NCI-H1694 treated with DMSO at 0.1 percent for 48 hours (cell line): ENCODE data around the gene TXN.
"Not testable (repeated sequence)": the region's sequence is repeated elsewhere in the genome, so short reads cannot be mapped to it uniquely, and the experiment has no call there.

ENCODE experiments used
- DNase-seq: peaks from one replicate; lab custom pipeline; 2025; lab: John Stamatoyannopoulos, UW

The TXN gene

GRCh38 chr9:110208031-110208430 lies 48.3 kb downstream of the TXN start, which contains the start of gene C9orf152:
TSS of gene C9orf152 (minus strand) at chr9:110208159. CDS start at chr9:110207579, 580 bp downstream.
- DNase-seq, result no peak

GRCh38 chr9:110207071-110207641 lies 49.2 kb downstream of the TXN start:
- DNase-seq, result no peak

GRCh38 chr9:110206389-110206788 lies 49.9 kb downstream of the TXN start:
- no peak for DNase-seq

- not testable (repeated sequence) for DNase-seq
Observed at GRCh38 chr9:110205612-110206011, 50.7 kb downstream of the TXN start.

- no peak for DNase-seq
Observed at GRCh38 chr9:110202232-110202631, 54.1 kb downstream of the TXN start.

GRCh38 chr9:110199643-110200042 lies 56.7 kb downstream of the TXN start:
- no peak for DNase-seq

GRCh38 chr9:110198357-110198756 lies 58.0 kb downstream of the TXN start:
- no peak for DNase-seq

- no peak for DNase-seq
Observed at GRCh38 chr9:110197330-110198187, 58.7 kb downstream of the TXN start.

- DNase-seq, result not testable (repeated sequence)
Observed at GRCh38 chr9:110196084-110196499, 60.2 kb downstream of the TXN start.
